GM06990 (cell line): Measurements from ENCODE around the gene AGXT2.

Experiments used
- DNase-seq: peaks from one replicate; pipeline ENCODE4 v3.0.0-alpha.2; 2011; ENCODE audit not compliant: insufficient read length; ENCODE audit errors: extremely low read depth
- H3K27me3 ChIP-seq: replicated peaks from 2 replicates; pipeline ENCODE4 v1.6.0; 2011; ENCODE audit warnings: low read length; ENCODE audit not compliant: control insufficient read depth, insufficient read depth
- H3K36me3 ChIP-seq: 2 replicates; pipeline ENCODE4 v1.5.1; 2011; ENCODE audit warnings: low read length; ENCODE audit not compliant: control insufficient read depth, insufficient read depth
- H3K4me3 ChIP-seq: replicated peaks from 2 replicates; pipeline ENCODE4 v1.5.1; 2011; ENCODE audit warnings: low read depth, mild to moderate bottlenecking, control low read depth, low read length
- TF ChIP-seq, protein P1 (sequence below): IDR thresholded peaks from 2 replicates; pipeline ENCODE4 v1.5.1; 2011; ENCODE audit warnings: low read length, control low read depth, mild to moderate bottlenecking, inconsistent platforms; ENCODE audit not compliant: insufficient read depth, poor library complexity, severe bottlenecking

Gene AGXT2, protein sequence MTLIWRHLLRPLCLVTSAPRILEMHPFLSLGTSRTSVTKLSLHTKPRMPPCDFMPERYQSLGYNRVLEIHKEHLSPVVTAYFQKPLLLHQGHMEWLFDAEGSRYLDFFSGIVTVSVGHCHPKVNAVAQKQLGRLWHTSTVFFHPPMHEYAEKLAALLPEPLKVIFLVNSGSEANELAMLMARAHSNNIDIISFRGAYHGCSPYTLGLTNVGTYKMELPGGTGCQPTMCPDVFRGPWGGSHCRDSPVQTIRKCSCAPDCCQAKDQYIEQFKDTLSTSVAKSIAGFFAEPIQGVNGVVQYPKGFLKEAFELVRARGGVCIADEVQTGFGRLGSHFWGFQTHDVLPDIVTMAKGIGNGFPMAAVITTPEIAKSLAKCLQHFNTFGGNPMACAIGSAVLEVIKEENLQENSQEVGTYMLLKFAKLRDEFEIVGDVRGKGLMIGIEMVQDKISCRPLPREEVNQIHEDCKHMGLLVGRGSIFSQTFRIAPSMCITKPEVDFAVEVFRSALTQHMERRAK

DNA sequence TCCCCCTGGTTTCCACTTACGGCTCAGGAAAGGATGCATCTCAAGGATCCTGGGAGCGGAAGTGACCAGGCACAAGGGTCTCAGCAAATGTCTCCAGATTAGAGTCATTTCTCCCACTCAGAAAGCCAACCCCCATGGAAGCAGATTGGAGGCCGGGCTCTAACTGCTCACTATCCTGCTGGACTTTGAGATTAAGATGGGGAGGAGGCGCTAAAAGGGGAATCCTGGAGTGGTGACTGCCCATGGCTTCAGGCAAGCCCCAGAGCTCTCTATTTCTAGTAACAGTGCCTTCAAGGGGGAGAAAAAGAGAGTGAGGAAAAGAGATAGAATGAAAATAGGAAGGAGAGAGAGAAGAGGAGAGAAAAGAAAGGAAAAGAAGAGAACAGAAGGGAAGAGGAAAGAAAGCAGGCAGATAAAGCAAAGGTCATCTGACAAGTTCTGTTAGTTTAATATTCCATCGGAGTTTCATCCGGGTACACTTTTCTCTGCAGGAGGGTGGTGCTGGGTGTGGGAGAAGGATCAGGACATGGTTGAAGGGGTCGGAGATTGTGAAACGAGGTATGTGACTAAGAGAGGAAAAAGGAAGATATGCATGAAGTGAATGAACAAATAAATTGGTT, at the start of gene AGXT2:
Gene AGXT2, minus strand, starts transcription at position 165 of the 620 bp plus-strand sequence. Its CDS starts 57 bp downstream, at position 108.
- no peak within 1 kb of the TSS for H3K4me3 ChIP-seq
- no peaks in the 10 kb centered on the region for H3K36me3 ChIP-seq
- TF ChIP-seq, protein P1, sequence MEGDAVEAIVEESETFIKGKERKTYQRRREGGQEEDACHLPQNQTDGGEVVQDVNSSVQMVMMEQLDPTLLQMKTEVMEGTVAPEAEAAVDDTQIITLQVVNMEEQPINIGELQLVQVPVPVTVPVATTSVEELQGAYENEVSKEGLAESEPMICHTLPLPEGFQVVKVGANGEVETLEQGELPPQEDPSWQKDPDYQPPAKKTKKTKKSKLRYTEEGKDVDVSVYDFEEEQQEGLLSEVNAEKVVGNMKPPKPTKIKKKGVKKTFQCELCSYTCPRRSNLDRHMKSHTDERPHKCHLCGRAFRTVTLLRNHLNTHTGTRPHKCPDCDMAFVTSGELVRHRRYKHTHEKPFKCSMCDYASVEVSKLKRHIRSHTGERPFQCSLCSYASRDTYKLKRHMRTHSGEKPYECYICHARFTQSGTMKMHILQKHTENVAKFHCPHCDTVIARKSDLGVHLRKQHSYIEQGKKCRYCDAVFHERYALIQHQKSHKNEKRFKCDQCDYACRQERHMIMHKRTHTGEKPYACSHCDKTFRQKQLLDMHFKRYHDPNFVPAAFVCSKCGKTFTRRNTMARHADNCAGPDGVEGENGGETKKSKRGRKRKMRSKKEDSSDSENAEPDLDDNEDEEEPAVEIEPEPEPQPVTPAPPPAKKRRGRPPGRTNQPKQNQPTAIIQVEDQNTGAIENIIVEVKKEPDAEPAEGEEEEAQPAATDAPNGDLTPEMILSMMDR = no peak
- DNase-seq = no peak
- no peaks in the 10 kb centered on the region for H3K27me3 ChIP-seq

DNA sequence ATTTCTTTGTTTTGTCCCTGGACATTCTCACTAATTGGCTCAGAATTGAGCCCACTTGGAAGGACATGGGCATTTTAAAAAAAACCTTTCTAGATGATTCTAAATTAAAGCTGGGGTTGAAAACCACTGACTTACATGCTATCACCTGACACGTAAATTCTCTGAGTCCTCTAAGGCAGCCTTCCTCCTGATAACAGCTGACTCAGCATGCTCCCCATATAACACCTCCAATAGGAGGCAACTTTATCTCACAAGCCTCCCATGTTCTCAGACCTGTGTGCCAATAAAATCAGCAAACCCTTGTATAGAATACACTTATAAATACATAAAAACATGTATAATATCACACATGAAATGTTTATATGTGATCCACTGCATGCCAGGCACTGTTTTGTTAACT, 49.2 kb upstream of the AGXT2 start:
- TF ChIP-seq, protein P1 = no peak
- no peaks in the 10 kb centered on the region for H3K36me3 ChIP-seq
- DNase-seq = no peak
- no peaks in the 10 kb centered on the region for H3K27me3 ChIP-seq
- no peak overlapping the region for H3K4me3 ChIP-seq

DNA sequence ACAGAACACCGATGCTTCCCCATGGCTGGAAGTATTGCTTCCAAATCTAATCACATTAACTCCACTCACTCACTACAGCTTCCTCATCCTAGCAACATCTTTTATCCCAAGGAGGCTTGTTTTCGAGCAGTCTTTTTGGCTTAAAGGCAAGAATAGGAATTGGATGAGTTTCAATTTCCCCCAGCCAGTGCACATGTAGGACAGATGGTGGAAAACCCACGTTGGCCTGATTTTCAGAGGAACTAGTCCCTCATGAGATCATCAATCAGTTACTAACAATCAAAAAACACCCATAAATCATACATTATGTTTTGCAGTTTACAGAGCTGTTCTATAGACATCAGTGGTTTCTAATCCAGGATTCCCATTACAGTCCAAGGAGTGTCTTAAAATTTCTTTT, 48.5 kb upstream of the AGXT2 start:
- no peaks in the 10 kb centered on the region for H3K36me3 ChIP-seq
- TF ChIP-seq, protein P1 = no peak
- DNase-seq = no peak
- H3K27me3 ChIP-seq = no peaks in the 10 kb centered on the region
- H3K4me3 ChIP-seq = no peak overlapping the region

DNA sequence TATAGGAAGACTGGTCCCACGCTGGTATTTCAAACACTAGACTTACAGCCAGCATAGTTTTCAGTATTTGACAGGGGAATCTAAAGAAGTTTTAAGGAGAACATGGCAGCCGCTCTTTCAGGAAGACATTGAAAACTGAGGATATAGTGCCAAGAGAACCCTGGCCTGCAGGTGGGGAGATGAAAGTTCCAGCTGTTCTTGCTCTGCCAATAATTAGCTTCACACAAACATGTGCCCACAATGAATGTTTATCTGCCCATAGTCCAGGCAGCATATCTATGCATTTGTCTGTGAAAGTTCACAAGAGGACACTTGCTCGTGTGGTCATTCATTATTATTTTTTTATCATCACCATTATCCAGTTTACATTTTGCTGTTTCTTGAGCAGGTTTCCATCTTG, 47.6 kb upstream of the AGXT2 start:
- H3K4me3 ChIP-seq = no peak overlapping the region
- no peak for DNase-seq
- TF ChIP-seq, protein P1 = no peak
- no peaks in the 10 kb centered on the region for H3K27me3 ChIP-seq
- no peaks in the 10 kb centered on the region for H3K36me3 ChIP-seq

DNA sequence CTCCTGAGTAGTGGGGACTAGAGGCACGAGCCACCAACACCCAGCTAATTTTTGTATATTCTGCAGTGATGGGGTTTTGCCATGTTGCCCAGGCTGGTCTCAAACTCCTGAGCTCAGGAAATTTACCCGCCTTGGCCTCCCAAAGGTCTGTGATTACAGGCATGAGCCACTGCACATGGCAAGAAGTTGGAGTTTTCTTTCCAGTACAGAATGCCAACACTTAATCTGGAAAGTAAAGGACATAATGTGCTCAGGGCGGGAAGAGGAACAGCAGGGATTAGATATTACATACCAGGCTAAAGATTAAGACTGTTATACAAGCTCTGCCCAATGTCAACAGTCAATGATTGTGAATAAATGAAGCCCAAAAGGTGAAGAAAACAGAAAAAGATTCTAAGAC, 47.2 kb upstream of the AGXT2 start:
- TF ChIP-seq, protein P1 = no peak
- H3K27me3 ChIP-seq = no peaks in the 10 kb centered on the region
- DNase-seq = no peak
- H3K4me3 ChIP-seq = no peak overlapping the region
- H3K36me3 ChIP-seq = no peaks in the 10 kb centered on the region
